Liver (tissue), 9 donors: ENCODE results near the gene LYST. TPM values are rescaled to one million over a fixed set of nuclear protein-coding genes. Genes with fewer than 3 reads are reported as not detected.

ENCODE experiments used
- DNase-seq: peaks from one replicate; pipeline ENCODE4 v3.0.0-alpha.2; 2017; ENCODE audit warnings: low spot score
- H3K27ac ChIP-seq, 2 donors: one replicate each; pipeline ENCODE4 v1.7.0; 2013; ENCODE audit warnings: inconsistent platforms in 2 of 2, low read length in 2 of 2, control low read depth in 1 of 2, low read depth in 1 of 2, mild to moderate bottlenecking in 1 of 2
- H3K27me3 ChIP-seq, 4 donors: one replicate each; pipeline versions ENCODE4 v1.6.1 to v1.7.0; 2013; ENCODE audit warnings: low read length in 3 of 4, inconsistent platforms in 1 of 4, mild to moderate bottlenecking in 1 of 4, moderate library complexity in 1 of 4; ENCODE audit not compliant: control insufficient read depth in 4 of 4, insufficient read depth in 4 of 4
- H3K36me3 ChIP-seq, 4 donors: one replicate each; pipeline versions ENCODE4 v1.6.1 to v1.7.0; 2013; ENCODE audit warnings: low read length in 3 of 4, mild to moderate bottlenecking in 3 of 4, low read depth in 1 of 4, moderate library complexity in 1 of 4; ENCODE audit not compliant: control insufficient read depth in 4 of 4, insufficient read depth in 3 of 4
- H3K4me1 ChIP-seq, 4 donors: one replicate each; pipeline versions ENCODE4 v1.6.1 to v1.7.0; 2013; ENCODE audit warnings: low read length in 3 of 4, mild to moderate bottlenecking in 3 of 4, moderate library complexity in 1 of 4; ENCODE audit not compliant: control insufficient read depth in 4 of 4, insufficient read depth in 4 of 4
- H3K4me3 ChIP-seq, 3 donors: one replicate each; pipeline versions ENCODE4 v1.6.1 to v1.7.0; 2013; ENCODE audit warnings: low read length in 3 of 3, control low read depth in 1 of 3, low read depth in 1 of 3, mild to moderate bottlenecking in 1 of 3
- H3K9ac ChIP-seq, 2 donors: one replicate each; pipeline ENCODE4 v1.7.0; 2013; ENCODE audit warnings: low read length in 2 of 2, mild to moderate bottlenecking in 2 of 2, moderate library complexity in 2 of 2, control low read depth in 1 of 2, low read depth in 1 of 2
- H3K9me3 ChIP-seq, 4 donors: one replicate each; pipeline versions ENCODE4 v1.6.1 to v1.7.0; 2013; ENCODE audit warnings: low read length in 3 of 4; ENCODE audit not compliant: control insufficient read depth in 4 of 4
- ATF3 ChIP-seq: IDR thresholded peaks from 2 replicates; pipeline ENCODE4 v1.6.1; 2016; ENCODE audit warnings: antibody characterized with exemption
- CTCF ChIP-seq: fragments of 150-350 bp; IDR thresholded peaks from 2 replicates; pipeline ENCODE4 v1.5.1; 2017; ENCODE audit warnings: improper control_type of control experiment, low read depth, low read length; ENCODE audit not compliant: missing input control
- EGR1 ChIP-seq, 2 donors: IDR thresholded peaks; 2 replicates each; pipeline ENCODE4 v1.6.1; 2016 to 2018; ENCODE audit warnings: antibody characterized with exemption in 2 of 2, low read depth in 2 of 2
- FOXA1 ChIP-seq: IDR thresholded peaks from 2 replicates; pipeline ENCODE4 v1.6.1; 2016; ENCODE audit warnings: antibody characterized with exemption
- FOXA2 ChIP-seq: IDR thresholded peaks from 2 replicates; pipeline ENCODE4 v1.6.1; 2016; ENCODE audit warnings: antibody characterized with exemption
- GABPA ChIP-seq, 2 donors: IDR thresholded peaks in 1 of 2; conservative IDR thresholded peaks in 1 of 2; 2 replicates each; pipeline ENCODE4 v1.6.1; 2016; ENCODE audit warnings: antibody characterized with exemption in 2 of 2, mild to moderate bottlenecking in 1 of 2, moderate library complexity in 1 of 2
- HNF4A ChIP-seq, 2 donors: conservative IDR thresholded peaks; 2 replicates each; pipeline ENCODE4 v1.6.1; 2016; ENCODE audit warnings: antibody characterized with exemption in 2 of 2, mild to moderate bottlenecking in 2 of 2
- HNF4G ChIP-seq: IDR thresholded peaks from 2 replicates; pipeline ENCODE4 v1.6.1; 2016; ENCODE audit warnings: antibody characterized with exemption
- JUND ChIP-seq, 2 donors: IDR thresholded peaks; 2 replicates each; pipeline ENCODE4 v1.6.1; 2016; ENCODE audit warnings: antibody characterized with exemption in 2 of 2
- MAX ChIP-seq: IDR thresholded peaks from 2 replicates; pipeline ENCODE4 v1.6.1; 2016; ENCODE audit warnings: antibody characterized with exemption
- NR2F2 ChIP-seq: IDR thresholded peaks from 2 replicates; pipeline ENCODE4 v1.6.1; 2016; ENCODE audit warnings: antibody characterized with exemption
- RAD21 ChIP-seq, 2 donors: IDR thresholded peaks; 2 replicates each; pipeline ENCODE4 v1.6.1; 2016; ENCODE audit warnings: antibody characterized with exemption in 2 of 2, mild to moderate bottlenecking in 2 of 2
- REST ChIP-seq: IDR thresholded peaks from 2 replicates; pipeline ENCODE4 v1.6.1; 2016; ENCODE audit warnings: antibody characterized with exemption, mild to moderate bottlenecking
- RXRA ChIP-seq, 2 donors: IDR thresholded peaks; 2 replicates each; pipeline ENCODE4 v1.6.1; 2017 to 2018; ENCODE audit warnings: antibody characterized with exemption in 2 of 2, mild to moderate bottlenecking in 1 of 2
- SP1 ChIP-seq: IDR thresholded peaks from 2 replicates; pipeline ENCODE4 v1.6.1; 2018; ENCODE audit warnings: antibody characterized with exemption, mild to moderate bottlenecking
- TAF1 ChIP-seq: conservative IDR thresholded peaks from 2 replicates; pipeline ENCODE4 v1.6.1; 2016; ENCODE audit warnings: antibody characterized with exemption, mild to moderate bottlenecking
- YY1 ChIP-seq: IDR thresholded peaks from 2 replicates; pipeline ENCODE4 v1.6.1; 2016; ENCODE audit warnings: antibody characterized with exemption, mild to moderate bottlenecking
- ZBTB33 ChIP-seq: IDR thresholded peaks from 2 replicates; pipeline ENCODE4 v1.6.1; 2016; ENCODE audit warnings: antibody characterized with exemption
- WGBS: extraction: QIAGEN DNeasy Blood & Tissue Kit; methylation state at CpG from one replicate; pipeline ENCODE4 v1.1.7; 2013; 5-methylcytosine and 5-hydroxymethylcytosine counted together
- polyA plus RNA-seq, 2 donors: library from polyadenylated mRNA; stranded (reverse) in 1 of 2; unstranded in 1 of 2; fragments of 200-250 nt in 1 of 2; fragments of >200 nt in 1 of 2; fragmentation: Nextera tagmentation in 1 of 2; extraction: Ambion mirVana in 1 of 2; gene quantifications; one replicate each; pipeline versions ENCODE4 v1.2.1 to v1.2.3, GENCODE V29; 2013 to 2015
- total RNA-seq, 2 donors: library from RNA; depleted of rRNA; stranded (reverse); fragments of >200 nt; gene quantifications; one replicate each; pipeline ENCODE4 v1.2.3, GENCODE V29; 2014
- donor health status: healthy.
- donor health status: healthy.
- donor health status: healthy.
- donor health status: healthy.
- donor health status: healthy.

Gene LYST
- total and polyA plus RNA-seq, 4 donors = 3.4 to 45.9 (median 14.2) TPM

- Histone ChIP-seq H3K4me3 (no peak overlapping the region), H3K27ac (no peak overlapping the region), H3K9me3 (no peaks in the 10 kb centered on the region), H3K27me3 (no peaks in the 10 kb centered on the region), H3K36me3 (peaks cover 0 to 12% (median 10%) of the 10 kb centered on the region in 4 donors), H3K4me1 (no peaks in the 10 kb centered on the region), H3K9ac (no peak overlapping the region)
- no peak for TF ChIP-seq NR2F2
- TF ChIP-seq FOXA2 = no peak
- no peak for TF ChIP-seq RXRA (IDR thresholded peaks at IDR 0.05)
- TF ChIP-seq SP1 = no peak
- TF ChIP-seq ATF3 = no peak
- TF ChIP-seq YY1 = no peak
- TF ChIP-seq GABPA (IDR thresholded peaks at IDR 0.05 in 1 of 2, conservative IDR thresholded peaks at IDR 0.05 in 1 of 2) = no peak
- no peak for TF ChIP-seq EGR1 (IDR thresholded peaks at IDR 0.05; ENCODE audit: low read depth in 2 of 2)
- TF ChIP-seq REST = no peak
- no peak for TF ChIP-seq CTCF
- no peak for TF ChIP-seq HNF4A (conservative IDR thresholded peaks at IDR 0.05)
- no peak for TF ChIP-seq FOXA1
- no peak for TF ChIP-seq ZBTB33
- no peak for TF ChIP-seq TAF1
- TF ChIP-seq HNF4G = no peak
- no peak for TF ChIP-seq JUND (IDR thresholded peaks at IDR 0.05)
- TF ChIP-seq MAX = no peak
- TF ChIP-seq RAD21 (IDR thresholded peaks at IDR 0.05) = no peak
- no peak for DNase-seq
Measured at GRCh38 chr1:235734335-235734734, 132.4 kb downstream of the LYST start.

GRCh38 chr1:235730007-235730406 lies 136.7 kb downstream of the LYST start:
- WGBS = 94% methylated on average over 1 of the region's 1 CpG
- no peak for TF ChIP-seq YY1
- no peak for TF ChIP-seq SP1
- no peak for TF ChIP-seq RXRA (IDR thresholded peaks at IDR 0.05)
- TF ChIP-seq NR2F2 = no peak
- no peak for TF ChIP-seq MAX
- TF ChIP-seq FOXA2 = no peak
- TF ChIP-seq EGR1 (IDR thresholded peaks at IDR 0.05; ENCODE audit: low read depth in 2 of 2) = no peak
- Histone ChIP-seq H3K27me3 (no peaks in the 10 kb centered on the region), H3K4me1 (no peaks in the 10 kb centered on the region), H3K36me3 (peaks cover 0 to 18% (median 16%) of the 10 kb centered on the region in 4 donors), H3K9ac (no peak overlapping the region), H3K9me3 (no peaks in the 10 kb centered on the region), H3K27ac (no peak overlapping the region), H3K4me3 (no peak overlapping the region)
- no peak for DNase-seq
